ENCODE data around the gene MYO1E.

MYO1E gene

DNA sequence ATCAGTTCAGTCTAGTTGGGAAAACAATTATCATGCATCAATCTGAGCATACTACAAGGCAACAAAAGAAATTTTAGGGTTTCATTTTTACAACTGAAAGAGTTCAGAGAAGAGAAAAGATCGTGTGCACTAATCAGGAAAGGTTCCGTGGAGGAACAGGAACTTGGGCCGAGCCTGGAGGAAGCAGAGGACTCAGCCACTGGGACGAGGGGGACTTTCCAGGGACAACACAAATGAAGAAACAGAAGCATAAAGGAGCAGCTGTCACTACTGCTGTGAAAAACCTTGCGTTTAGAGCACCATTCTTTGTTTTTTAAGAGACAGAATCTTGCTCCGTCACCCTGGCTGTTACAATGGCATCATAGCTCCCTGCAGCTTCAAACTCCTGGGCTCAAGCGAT, 60.5 kb downstream of the MYO1E start:
- no peak for DNase-seq

DNA sequence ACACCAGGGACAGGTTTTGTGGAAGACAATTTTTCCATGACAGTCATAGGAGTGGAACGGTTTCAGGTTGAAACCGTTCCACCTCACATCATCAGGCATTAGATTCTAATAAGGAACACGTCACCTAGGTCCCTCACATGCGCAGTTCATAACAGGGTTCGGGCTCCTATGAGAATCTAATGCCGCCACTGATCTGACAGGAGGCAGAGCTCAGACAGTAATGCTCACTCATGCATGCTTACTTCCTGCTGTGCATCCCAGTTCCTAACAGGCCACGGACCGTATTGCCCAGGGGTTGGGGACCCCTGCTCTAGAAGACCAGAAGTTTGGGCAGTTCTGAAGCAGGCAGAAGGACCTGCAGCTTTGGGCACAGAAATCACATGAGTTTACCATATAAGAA, 61.5 kb downstream of the MYO1E start:
- no peak for DNase-seq

DNA sequence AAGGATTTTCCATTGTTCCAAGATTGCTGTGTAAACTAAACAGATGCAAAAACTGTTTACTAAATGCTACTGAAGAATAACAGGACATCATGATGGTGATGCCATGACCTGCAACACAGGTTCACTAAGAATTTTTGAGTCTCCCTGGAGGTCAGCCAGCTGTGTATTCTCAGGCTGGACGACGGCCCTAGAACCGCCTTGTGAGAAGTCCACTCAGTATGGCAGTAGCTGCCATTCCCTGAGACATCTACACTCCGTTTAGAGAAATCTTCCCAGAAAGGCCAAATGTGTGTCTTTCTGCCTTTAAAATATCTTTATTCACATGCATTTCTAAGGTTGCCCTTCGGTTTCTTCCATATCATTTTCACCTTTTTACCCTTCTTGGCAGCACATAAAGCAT, 63.3 kb downstream of the MYO1E start:
- no peak for DNase-seq

DNA sequence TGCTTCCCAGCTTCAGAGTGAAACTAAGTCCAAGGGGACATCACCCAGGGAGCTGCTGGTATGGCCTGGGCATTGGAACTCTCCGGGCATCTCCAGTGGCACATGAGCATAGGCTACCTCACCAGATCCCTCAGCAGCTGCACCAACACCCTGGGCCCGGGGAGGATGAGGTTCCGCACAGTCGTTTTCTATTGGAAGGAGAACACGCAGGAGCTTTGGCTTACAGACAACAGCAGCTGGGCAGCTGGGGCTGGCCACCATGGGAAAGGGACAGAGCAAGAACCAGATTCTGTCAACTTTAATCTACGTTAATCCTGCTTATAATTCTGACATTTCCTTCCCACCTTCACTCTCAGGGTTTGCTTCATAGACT, 65.5 kb downstream of the MYO1E start:
- no peak for DNase-seq

DNA sequence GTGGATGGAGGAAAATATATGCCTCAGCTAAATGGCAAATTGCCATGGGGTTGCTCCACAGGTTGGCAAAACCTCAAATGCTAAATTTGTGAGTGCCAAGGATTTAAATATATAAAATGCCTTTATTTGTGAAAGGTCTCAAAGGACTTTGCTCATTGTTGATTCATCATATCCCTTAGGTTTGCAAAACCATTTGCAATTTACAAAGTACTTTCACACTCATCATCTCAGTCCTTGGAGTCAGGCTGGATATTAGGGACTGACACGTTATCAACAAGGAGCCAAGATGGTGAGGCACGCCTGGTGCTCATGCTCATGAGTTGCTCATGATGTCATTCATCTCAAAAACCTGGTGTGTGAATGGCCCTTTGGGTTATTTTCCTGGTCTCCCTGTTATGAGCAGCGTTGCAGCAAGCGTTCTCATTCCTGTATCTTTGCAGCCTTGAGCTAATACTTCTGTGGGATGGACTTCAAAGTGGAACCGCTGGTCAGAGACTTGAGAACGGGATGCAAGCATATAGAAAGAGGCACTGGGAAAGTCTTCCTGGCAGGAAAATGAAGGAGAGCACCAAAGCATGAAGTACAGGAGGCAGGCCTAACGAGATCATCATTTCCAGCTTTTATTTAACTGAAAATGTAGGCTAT, 66.0 kb downstream of the MYO1E start:
- DNase-seq, result no peak

DNA sequence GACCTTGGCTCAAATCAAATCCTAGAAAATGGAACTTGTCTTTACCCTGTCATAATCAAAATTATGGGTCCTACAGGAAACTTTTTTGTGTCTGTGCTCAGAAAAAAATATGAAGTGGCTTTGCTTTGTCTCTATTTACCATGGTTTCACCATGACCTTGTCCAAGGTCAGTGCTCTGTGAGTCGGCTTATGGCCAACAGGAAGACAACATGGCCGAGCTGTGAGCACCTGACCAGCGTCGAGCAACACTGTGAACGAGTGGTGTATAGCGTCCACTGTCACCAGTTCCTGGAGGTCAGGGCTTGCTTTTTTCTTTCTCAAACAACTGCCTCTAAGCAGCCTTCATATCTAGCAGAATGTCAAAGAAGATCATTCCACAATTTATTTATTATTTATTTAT, 67.9 kb downstream of the MYO1E start:
- DNase-seq, result no peak

DNA sequence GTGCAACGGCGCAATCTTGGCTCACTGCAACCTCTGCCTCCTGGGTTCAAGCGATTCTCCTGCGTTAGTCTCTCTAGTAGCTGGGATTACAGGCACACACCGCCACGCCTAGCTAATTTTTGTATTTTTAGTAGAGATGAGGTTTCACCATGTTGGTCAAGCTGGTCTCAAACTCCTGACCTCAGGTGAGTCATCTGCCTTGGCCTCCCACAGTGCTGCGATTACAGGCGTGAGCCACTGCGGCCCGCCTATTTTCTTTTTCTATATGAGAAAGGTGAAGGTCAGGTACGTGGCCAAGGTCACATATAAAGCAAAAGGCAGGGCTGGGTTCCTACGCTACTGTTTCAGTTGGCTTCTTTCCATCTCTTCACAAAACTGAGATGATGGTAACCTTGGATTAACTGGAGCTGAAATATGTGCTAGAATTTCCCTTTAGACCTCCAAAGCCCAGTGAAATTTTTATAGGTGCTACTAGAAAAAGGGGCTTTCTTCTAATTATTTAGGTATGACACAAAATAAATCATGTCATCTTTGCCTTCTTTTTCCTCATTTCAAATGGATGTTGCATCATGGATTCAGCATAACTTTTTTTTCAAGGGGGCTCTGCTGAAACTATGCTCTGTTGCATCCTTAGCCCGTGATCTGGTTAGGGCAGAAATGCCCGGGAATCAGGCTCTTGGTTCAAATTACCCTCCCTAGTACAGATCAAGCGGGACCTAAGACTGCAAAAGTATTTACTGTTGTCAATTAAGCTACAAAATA, 68.5 kb downstream of the MYO1E start:
- DNase-seq, result no peak

DNA sequence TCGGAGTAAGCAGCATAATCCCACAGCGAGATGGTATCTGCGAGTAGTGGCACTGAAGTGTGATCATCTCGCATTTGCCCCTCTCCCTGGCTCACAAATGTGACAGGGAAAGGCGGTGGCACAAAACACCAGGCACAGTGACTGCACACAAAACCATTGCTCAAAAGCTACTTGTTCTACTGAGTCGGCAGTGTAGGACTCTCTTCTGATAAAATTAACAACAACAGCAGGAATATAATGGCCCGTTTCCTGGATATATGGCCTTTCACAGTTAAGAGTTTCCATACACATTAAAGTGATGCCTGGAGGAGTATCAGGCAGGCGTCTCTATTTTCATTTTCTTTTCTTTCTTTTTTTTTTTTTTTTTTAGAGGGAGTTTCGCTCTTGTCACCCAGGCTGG, 69.0 kb downstream of the MYO1E start:
- no peak for DNase-seq

DNA sequence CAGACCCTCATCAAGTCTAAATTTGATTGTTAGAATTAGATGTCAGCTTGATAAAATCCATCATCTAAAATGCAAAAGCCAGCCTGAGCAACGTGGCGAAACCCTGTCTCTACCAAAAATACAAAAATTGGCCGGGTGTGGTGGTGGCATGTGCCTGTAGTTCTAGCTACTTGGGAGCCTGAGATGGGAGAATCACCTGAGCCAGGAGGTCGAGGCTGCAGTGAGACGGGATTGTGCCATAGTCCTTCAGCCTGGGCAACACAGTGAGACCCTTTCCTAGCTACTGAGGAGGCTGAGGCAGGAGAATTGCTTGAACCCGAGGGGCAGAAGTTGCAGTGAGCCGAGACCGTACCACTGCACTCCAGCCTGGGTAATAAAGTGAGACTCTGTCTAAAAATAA, 69.5 kb downstream of the MYO1E start:
- no peak for DNase-seq

DNA sequence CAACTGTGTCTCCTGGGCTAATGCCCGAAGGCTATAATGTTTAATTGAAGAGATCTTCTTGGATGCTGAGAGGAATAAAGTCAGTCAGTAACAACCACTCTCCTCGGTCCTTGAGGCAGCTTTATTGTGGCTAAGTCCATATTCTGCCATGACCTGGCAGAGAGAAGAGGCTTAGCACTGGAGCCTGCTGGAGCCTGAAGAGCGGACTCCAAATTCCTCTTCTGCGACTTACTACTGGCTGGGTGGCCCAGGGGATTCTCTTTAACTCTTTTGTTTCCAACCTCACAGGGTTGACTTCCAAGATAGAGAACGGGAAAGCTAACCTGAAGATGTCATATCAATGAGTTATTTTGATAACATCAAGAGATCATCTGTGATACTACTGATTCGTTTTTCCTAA, 71.1 kb downstream of the MYO1E start:
- no peak for DNase-seq

DNA sequence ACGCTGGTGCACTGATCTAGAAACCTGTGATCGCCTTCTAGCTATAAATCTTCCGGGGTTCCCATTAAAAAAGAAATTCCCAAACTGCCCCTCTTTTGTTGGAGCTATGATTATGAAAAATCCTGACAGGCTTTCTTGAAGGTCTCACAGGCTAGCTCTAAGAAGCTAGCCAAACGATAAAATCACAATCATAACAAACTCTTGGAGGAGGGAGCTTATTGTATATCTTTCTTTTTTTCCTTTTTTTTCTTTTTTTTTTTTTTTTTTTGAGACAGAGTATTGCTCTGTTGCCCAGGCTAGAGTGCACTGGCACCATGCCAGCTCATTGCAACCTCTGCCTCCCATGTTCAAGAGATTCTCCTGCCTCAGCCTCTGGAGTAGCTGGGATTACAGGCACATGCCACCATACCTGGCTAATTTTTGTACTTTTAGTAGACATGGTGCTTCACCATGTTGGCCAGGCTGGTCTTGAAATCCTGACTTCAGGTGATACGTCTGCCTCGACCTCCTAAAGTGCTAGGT, 72.0 kb downstream of the MYO1E start:
- DNase-seq, result no peak

DNA sequence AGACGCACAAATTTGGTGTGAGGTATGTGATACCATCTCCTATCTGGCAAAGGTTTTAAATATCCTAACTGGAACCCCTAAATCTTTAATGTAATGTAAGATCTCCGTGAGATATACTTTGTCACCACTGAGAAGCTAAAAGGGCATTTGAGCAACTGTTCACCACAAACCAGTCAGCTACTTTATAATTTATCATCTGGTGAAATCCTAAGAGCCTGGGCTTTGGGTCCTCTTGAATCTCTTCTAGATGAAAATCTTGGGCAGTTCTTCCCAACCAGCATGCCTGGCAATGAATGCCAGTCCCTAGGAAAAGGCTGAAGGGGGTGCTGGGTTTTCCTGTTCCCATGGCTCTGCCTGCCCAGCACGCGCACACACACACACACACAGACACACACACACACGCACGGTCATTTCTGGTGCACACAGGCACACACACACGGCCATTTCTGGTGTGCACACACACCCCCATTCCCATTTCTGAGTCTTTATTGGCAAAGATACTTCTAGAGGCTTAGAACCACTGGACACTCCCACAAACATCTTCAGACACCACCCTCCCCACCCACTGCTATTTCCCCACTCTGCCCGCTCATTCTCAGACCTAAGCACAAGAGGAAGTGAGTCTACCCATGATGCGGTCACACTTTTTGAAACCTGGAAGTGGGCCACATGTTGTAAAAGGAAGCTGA, 72.6 kb downstream of the MYO1E start:
- no peak for DNase-seq

DNA sequence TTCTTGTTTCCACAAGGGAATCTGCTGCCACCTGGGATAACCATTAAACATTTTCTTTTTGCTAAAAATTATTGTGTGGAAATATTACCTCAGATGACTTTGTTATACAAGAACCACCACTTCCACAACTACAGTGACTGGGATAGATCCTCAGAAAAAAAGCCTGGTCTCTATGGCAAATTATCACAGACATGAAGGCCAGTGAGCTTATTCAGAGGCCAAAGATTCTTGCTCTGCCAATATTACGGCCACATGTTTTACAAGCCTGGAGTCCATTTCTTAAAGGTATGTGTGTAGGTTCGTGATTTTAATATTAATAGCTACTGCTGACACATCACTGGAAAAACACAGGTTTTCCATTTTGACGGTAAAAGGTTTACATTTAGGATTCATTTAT, 73.8 kb downstream of the MYO1E start:
- no peak for DNase-seq

DNA sequence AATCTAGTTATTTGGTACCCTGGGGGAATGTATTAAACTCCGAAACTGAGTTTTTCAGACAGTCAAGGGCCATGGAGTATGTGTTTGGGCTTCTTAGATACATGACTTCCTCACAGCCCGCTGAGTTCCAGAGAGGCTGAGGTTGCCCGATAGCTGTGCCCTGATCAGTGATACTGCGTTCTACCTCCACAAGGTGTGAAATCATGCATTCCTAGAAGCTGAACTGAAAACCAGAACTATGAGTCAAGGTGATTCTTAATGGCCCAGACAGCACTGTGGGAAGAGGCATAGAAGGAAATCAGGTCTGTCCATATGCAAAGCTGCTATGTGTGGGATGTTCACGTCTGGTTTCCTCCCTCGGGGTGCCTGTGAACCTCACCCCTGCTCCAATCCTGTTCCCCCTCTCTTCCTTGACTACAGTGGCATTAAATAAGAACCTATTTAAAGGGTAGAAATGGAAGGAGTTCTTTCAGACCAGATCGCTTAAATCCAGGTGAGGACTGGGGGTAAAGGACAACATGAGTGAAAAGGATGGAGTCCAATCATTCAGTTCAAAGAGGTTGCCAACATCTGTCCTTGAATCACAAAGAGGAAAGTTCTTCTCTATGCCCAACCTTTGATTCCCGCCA, 74.3 kb downstream of the MYO1E start:
- peak; percentile 23 for DNase-seq

DNA sequence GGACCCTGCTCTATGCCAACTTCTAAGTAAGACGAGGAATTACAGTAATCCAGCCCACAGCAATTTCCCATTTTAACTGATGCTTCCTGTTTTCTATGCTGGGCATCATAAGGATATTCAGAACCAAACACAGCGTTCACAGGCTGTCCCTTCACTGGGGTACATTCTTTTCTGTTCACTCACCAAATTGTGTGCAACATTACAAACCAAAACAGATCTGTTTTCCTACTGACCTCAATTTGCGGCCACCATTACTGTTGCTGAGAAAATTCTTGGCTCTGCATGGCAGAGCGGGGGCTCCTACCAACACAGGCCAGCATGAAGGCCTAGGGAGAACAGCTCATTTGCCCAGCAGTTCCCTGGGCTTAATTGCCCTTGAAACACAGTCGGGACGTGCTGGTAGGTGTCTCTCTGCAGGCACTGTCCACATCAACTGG, 76.5 kb downstream of the MYO1E start:
- peak; percentile 13 for DNase-seq

DNA sequence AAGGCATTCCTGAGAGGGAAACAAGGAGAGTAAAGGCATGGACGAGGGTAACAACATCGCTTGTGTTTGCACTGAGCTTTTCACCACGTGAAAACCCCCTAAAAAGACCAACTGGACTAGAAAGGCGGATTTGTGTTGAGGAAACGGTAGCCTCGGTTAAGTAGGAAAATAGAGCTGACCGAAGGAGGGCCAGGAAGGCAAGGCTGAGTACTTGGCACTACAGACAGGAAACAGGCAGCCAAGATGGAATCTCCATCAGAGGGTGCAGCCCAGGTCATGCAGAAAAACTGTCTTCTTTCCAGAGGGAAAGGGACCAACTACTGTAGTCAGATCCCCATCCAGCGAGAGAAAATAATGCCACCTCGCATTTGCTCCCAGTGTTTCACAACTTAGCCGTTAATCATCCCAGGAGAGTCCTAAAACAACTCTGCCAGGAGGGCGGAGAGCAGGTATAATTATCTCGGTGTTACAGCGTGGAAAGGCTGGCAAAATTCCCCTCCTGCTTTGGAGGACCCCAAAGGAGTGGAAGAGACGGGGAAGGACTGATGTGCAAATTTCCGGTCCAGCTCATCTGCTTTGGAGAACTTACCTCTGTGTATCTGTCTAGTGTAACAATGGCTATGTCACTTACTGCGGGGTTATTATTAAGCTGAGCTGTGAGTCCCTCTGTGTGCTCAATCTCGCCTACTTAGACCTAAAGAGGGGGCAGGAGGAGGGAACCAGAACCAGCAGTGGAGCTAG, 77.2 kb downstream of the MYO1E start:
- peak; percentile 63 for DNase-seq

DNA sequence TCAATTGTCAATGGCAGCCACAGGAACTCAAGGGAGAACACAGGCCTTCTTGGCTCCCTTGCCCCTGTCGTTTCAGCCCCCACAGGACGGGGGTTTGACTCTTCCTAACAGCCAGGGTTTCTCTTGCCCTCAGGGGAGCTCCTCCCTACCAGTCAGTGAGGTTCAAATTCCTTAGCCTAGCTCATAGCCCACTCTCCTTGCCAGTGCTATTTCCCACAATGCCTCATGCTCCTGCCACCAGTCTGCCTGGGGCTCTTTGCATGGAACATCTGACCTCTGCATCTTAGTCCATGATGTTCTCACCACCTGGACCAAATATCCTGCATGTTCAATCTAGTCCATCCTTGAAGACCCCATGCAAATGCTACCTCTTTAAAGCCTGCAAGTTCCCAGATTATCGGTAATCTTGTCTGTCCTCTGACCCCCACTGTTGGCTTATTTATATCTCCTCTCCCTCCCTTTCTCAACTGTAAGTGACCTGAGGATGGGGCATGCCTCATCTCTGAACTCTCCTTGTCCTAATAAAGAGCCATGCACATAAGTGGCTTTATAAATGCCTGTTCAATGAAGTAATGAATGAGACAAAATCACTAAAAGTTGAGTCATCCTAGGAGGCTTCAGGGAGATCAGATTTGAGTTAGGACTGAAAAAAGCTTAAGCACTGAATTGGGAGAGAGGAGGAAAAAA, 78.0 kb downstream of the MYO1E start:
- no peak for DNase-seq

DNA sequence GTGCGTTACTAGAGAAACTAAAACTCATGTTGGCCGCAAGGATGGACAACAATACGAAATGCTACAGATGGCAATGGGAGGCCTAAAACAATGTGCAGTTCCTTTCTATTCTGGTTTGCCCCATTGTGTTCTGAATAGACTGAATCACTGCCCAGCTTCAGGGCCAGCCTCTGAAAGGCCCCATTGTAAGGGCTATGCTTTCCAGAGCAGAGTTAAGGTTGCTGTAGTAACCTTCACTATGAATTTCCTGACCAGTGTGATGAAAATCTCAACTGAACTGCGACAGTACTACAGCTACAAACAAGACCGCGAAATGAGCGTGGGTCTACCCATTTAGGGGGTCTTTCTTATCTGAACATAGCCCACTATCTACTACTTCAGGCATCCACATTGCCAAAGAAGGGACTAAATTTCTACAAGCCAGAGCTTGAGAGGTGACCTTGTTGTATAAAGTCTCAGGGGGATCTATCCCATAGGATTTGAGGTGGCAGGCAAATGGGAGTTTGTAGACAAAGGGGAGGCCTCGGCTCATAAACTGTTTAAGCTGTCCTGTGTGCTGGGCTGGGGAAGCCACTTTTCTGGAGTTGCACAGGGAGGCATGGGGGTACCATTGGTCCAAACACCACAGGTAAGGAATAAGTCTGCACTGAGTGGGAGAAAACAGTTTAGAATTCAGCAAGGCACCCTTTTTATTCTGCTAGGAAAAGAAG, 80.1 kb downstream of the MYO1E start:
- peak; percentile 79 for DNase-seq

DNA sequence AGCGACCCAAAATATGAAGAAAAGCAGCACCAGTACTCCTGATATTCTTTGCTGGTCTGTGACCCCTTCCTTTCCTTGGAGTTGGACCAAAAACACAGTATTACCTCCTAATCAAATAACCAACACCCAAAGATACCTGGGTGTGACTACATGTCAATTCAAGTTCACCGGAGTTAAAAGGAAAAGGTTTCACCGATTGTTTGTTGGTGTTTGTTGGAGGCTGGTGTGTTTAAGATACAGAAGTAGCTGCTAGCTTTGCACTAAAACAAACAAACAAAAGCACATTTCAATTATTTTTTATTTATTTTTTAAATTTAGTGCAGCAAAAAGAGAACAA, 81.5 kb downstream of the MYO1E start:
- DNase-seq, result peak; percentile 84

DNA sequence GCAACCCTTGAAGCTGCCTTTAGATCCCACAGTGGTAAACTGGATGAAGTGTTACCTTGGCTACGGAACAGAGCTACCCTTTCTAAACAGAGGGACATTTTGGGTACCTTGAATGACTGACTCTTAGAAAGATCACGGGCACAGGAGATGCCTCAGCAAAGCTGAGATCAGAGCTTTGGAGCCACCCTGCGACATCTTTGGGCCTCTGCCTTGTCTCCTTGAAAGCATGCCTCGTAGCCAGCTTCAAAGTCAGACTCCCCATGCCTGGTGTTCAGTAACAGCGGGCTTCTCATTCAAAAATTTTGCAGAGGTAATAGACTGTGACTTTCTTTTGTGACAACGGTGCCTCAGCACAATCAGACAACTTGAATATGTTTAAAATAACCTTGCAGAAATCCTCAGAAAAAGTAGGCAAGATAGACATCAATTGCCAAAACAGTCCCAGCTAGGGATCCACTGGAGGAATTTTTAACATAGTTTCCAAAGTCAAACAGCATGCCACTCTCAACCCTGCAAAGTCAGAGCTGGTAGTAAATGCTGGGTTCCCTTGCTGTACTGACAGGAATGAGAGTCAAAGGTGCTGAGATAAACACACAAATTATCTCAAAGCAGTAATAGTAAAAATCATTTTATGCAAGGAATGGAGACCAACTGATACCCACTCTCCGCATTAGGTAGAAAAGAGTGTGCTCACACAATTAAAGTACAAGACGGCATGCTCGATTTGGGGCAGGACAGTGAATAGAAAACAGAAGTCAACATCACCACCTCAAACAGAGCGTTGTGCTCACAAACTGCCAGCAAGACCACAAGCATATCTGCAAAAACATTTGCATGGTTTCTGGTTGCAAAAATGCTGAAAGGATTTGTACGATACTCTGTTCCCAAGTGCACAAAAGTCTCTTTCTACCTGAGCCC, 82.1 kb downstream of the MYO1E start:
- peak; percentile 88 for DNase-seq

DNA sequence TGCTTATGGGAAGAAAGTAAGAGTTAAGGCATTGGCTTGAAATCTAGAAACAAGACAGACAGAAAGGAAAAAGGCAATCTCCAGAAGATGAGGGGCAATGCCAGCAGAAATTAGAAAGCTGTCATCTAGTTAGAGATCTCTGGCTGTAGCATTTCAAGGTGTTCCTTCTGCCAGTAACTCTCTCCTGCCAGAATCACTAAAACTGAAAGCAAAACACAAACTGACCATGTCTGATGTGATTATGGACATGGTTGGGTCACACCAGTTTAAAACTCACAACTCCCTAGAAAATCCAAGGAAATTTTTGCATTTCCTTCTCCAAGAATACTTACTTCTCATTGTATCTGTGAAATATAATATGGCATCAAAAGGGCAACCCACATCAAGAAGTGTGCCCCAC, 83.1 kb downstream of the MYO1E start:
- DNase-seq, result no peak

Measured in NCI-H526 treated with DMSO at 0.1 percent for 48 hours (cell line).